ENCODE data around the gene PSMA2.

Gene PSMA2

DNA sequence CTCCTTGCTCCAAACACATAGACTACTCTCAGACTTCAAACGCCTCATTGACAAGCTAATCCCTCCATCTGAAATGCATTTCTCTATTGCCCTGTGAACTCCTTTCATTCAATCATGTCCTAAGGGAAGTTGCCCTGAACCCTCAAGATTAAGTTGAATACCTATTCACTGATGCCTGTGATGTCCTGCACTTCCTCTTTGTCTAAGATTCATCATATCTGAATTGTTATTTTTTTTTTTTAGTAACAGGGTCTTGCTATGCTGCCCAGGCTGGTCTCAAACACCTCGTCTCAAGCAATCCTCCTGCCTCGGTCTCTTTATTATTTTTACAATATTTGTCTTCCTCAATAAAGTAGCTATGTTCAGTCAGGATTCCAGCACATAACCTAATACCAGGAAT lies 3.2 kb downstream of the PSMA2 start:
- H3K27ac ChIP-seq = no peak overlapping the region
- TF ChIP-seq, protein P1, sequence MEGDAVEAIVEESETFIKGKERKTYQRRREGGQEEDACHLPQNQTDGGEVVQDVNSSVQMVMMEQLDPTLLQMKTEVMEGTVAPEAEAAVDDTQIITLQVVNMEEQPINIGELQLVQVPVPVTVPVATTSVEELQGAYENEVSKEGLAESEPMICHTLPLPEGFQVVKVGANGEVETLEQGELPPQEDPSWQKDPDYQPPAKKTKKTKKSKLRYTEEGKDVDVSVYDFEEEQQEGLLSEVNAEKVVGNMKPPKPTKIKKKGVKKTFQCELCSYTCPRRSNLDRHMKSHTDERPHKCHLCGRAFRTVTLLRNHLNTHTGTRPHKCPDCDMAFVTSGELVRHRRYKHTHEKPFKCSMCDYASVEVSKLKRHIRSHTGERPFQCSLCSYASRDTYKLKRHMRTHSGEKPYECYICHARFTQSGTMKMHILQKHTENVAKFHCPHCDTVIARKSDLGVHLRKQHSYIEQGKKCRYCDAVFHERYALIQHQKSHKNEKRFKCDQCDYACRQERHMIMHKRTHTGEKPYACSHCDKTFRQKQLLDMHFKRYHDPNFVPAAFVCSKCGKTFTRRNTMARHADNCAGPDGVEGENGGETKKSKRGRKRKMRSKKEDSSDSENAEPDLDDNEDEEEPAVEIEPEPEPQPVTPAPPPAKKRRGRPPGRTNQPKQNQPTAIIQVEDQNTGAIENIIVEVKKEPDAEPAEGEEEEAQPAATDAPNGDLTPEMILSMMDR (conservative IDR thresholded peaks at IDR 0.05) = no peak

DNA sequence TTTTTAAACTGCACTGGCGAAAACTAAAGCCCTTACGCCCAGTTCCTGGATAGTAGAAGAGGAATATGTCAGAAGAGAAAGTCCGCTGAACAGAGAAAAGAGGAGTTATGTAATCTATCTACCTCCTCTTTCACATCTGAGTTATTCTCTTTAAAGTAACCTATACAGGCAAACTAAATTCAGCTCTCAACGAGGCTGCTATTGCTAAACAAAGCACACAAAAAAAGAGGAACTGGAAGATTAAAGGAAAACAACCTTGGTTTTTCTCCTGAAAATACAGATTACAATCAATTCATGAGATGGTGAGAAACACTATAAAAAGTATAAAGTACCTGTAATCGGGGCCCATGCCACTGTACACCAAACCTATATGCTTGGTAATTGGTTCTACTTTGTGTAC lies 5.8 kb downstream of the PSMA2 start:
- TF ChIP-seq, protein P1 (conservative IDR thresholded peaks at IDR 0.05) = no peak
- no peak overlapping the region for H3K27ac ChIP-seq

DNA sequence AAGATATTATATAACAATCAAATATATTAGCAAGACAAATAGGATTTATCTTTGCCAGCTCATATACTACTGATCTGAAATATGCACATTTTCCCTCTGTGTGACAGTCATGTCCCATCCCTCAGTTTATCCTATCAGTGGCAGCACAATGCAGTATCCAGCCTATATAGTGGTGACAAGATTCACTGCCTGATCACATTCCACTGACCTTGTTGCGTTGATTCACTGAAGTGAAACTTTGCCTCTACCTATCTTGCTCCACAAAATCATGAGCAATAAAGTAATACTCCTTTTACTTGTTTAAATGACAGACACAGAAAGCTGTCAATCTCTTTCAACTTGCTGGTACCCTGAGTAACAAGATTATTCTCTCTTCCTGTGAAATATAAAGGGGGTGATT lies 6.3 kb downstream of the PSMA2 start:
- TF ChIP-seq, protein P1 (conservative IDR thresholded peaks at IDR 0.05) = no peak
- no peak overlapping the region; the same call in 1 of the 2 replicates for H3K27ac ChIP-seq

DNA sequence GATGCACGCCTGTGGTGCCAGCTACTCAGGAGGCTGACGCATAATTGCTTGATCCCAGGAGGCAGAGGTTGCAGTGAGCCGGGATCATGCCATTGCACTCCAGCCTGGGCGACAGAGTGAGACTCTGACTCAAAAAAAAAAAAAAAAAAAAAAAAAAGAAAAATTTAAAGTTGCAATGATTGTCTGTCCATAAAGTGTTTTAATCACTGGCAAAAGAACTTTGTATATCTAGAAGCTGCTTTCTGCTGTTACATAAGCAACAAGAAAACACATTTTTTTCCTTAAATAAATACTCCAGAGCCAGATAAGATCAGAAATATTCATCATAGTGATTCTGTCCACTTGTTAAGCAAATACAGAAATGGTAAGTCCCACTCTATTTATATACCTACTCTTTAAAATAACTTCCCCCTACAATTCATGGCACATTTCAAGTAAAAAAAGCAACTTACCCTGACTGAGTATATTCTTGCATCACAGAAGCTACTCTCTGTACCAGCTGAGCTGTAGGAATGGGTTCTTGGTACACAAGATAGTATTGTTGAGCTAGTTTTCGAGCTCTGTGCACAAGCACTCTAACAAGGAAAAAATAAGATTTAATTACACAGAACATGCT lies 7.6 kb downstream of the PSMA2 start:
- TF ChIP-seq, protein P1 (conservative IDR thresholded peaks at IDR 0.05) = no peak
- no peak overlapping the region; the same call in 1 of the 2 replicates for H3K27ac ChIP-seq

DNA sequence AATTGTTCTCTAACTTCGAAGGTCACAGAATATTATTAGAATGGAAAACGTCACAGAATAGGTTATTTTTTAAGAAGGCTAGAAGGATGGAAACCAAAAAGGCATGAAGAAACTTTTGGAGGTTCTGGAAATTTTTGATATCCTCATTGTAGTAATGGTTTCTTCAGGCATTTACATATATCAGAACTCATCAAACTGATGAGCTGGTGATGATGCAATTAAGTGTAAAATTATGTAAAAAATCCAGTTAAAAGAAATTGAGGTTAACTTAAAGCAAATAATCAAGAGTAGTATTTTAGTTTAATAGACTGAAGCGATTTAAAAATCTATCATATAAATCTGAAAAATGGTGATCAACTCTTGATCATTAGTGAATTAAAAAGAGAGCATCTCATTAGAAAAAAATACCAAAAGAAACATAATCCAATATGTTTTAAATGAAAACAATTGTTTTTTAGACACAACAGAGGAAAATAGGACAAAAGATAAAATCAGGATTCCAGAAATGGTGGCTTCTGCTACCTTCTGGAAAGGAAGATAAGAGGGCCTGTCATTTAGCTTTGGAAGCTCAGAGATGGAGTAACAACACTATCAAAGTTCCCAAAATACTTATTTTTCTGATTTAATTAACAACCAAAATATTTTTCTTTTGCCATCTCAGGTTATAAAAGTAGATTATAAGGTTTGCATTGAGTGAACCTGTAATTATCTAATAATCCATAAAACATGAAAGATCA lies 9.8 kb downstream of the PSMA2 start:
- TF ChIP-seq, protein P1 (conservative IDR thresholded peaks at IDR 0.05) = no peak
- no peak overlapping the region for H3K27ac ChIP-seq

DNA sequence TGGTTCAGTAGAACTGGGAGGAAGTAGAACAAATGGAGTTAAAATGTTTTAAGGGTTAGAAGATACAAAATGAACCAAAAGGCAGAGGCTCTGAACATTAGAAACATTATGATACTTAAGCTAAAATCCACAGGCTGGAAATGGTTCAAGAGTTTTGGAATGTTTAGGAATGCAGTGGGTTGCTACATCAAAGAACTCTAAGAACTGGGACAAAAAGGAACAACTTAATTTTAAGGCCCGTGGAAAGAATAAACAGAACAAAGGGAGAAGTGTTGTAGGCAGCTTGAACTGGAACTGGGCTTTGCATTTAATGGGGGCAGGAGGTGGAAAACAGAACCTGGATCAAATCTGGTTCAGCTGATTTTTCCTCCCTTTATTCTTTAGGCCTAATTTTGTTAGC lies 16.6 kb downstream of the PSMA2 start:
- TF ChIP-seq, protein P1 (conservative IDR thresholded peaks at IDR 0.05) = no peak
- no peak overlapping the region for H3K27ac ChIP-seq

DNA sequence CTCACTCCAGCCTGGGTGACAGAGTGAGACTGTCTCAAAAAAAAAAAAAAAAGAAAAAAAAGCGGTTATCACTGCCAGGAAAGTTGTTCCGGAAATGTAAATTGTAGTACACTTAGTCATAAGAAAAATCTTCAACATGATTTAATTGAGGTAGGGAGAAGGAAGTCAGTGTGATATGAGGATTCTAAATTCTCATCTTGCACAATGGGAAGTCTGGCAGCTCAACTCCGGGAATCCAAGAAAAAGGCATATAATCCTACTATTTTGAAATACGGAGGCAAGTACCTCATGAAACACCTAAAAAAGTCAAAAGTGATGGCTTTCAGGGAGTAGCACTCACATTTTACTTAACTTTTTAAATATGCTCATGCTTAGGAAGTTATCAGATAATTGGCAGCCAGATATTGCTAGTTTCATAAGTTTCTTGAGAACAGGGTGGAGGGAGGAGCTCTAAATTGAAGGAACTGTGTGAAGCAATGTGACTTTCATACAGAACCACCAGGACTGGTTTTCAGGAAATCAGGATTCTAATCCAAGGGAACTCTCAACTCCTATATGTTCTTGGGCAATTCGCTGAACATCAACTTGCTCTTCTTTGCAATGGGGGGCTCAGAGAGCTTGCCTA lies 17.4 kb downstream of the PSMA2 start:
- no peak overlapping the region for H3K27ac ChIP-seq
- TF ChIP-seq, protein P1 (conservative IDR thresholded peaks at IDR 0.05) = no peak
